ENCODE data around the gene GOLGA8M.
"Not testable (repeated sequence)": the region's sequence is repeated elsewhere in the genome, so short reads cannot be mapped to it uniquely, and the experiment has no call there.

- TF ChIP-seq EZH2 (optimal IDR thresholded peaks at IDR 0.05; ENCODE audit: low read depth, low read length); EZH2phosphoT487 (IDR thresholded peaks at IDR 0.05; ENCODE audit: low read length); CTCF (IDR thresholded peaks at IDR 0.05; ENCODE audit: low read length): not testable (repeated sequence)
Observed at GRCh38 chr15:28666402-28666801, 45.8 kb downstream of the GOLGA8M start.
